ENCODE results near the gene PHF5A.
A peak's percentile ranks its signal among the peaks of the same experiment; 100 is the strongest.
"Not testable (repeated sequence)": the region's sequence is repeated elsewhere in the genome, so short reads cannot be mapped to it uniquely, and the experiment has no call there.

Gene PHF5A

GRCh38 chr22:41488596-41489385, 20.3 kb upstream of the PHF5A start:
- DNase-seq (ENCODE audit: low read depth): no peak
- H3K4me3 ChIP-seq (ENCODE audit: low read depth, low read length): no peak overlapping the region

- no peak overlapping the region for H3K4me3 ChIP-seq (ENCODE audit: low read depth, low read length)
- no peak for DNase-seq (ENCODE audit: low read depth)
Observed at GRCh38 chr22:41488076-41488475, 19.6 kb upstream of the PHF5A start.

- no peak overlapping the region for H3K4me3 ChIP-seq (ENCODE audit: low read depth, low read length)
- no peak for DNase-seq (ENCODE audit: low read depth)
Observed at GRCh38 chr22:41487037-41487935, 18.8 kb upstream of the PHF5A start.

- H3K4me3 ChIP-seq (ENCODE audit: low read depth, low read length): no peak overlapping the region
- DNase-seq (ENCODE audit: low read depth): no peak
Observed at GRCh38 chr22:41485033-41485432, 16.5 kb upstream of the PHF5A start.

- H3K4me3 ChIP-seq (ENCODE audit: low read depth, low read length): no peak overlapping the region
- DNase-seq (ENCODE audit: low read depth): no peak
Observed at GRCh38 chr22:41482319-41482935, 13.9 kb upstream of the PHF5A start.

- DNase-seq (ENCODE audit: low read depth): no peak
- H3K4me3 ChIP-seq (ENCODE audit: low read depth, low read length): no peak overlapping the region
Observed at GRCh38 chr22:41481925-41482318, 13.4 kb upstream of the PHF5A start.

- H3K4me3 ChIP-seq (ENCODE audit: low read depth, low read length): no peak overlapping the region
- no peak for DNase-seq (ENCODE audit: low read depth)
Observed at GRCh38 chr22:41481131-41481830, 12.8 kb upstream of the PHF5A start.

- DNase-seq (ENCODE audit: low read depth): peak; percentile 72
- H3K4me3 ChIP-seq (ENCODE audit: low read depth, low read length): no peak overlapping the region
Observed at GRCh38 chr22:41480397-41480735, 11.9 kb upstream of the PHF5A start.

- H3K4me3 ChIP-seq (ENCODE audit: low read depth, low read length): no peak overlapping the region
- DNase-seq (ENCODE audit: low read depth): peak; percentile 65
Observed at GRCh38 chr22:41479671-41480396, 11.3 kb upstream of the PHF5A start.

- DNase-seq (ENCODE audit: low read depth): peak; percentile 83
- H3K4me3 ChIP-seq (ENCODE audit: low read depth, low read length): no peak overlapping the region
Observed at GRCh38 chr22:41478891-41479521, 10.5 kb upstream of the PHF5A start.

- DNase-seq (ENCODE audit: low read depth): no peak
- H3K4me3 ChIP-seq (ENCODE audit: low read depth, low read length): no peak overlapping the region
Observed at GRCh38 chr22:41478473-41478872, 10.0 kb upstream of the PHF5A start.

- no peak for DNase-seq (ENCODE audit: low read depth)
Observed at GRCh38 chr22:41474872-41475451, 6.5 kb upstream of the PHF5A start.

GRCh38 chr22:41471568-41471967, 3.1 kb upstream of the PHF5A start:
- H3K4me3 ChIP-seq (ENCODE audit: low read depth, low read length): no peak overlapping the region
- no peak for DNase-seq (ENCODE audit: low read depth)

More at GRCh38 chr22:41474872-41475451, 6.5 kb upstream of the PHF5A start:
- H3K4me3 ChIP-seq (ENCODE audit: low read depth, low read length): no peak overlapping the region

- H3K4me3 ChIP-seq (ENCODE audit: low read depth, low read length): no peak overlapping the region
- no peak for DNase-seq (ENCODE audit: low read depth)
Observed at GRCh38 chr22:41470886-41471285, 2.4 kb upstream of the PHF5A start.

GRCh38 chr22:41469218-41469851, 843 bp upstream of the PHF5A start:
- DNase-seq (ENCODE audit: low read depth): no peak
- peak overlapping the region; percentile 85 for H3K4me3 ChIP-seq (ENCODE audit: low read depth, low read length)

GRCh38 chr22:41461901-41462300, 6.6 kb downstream of the PHF5A start:
- no peak for DNase-seq (ENCODE audit: low read depth)
- H3K4me3 ChIP-seq (ENCODE audit: low read depth, low read length): no peak overlapping the region

- DNase-seq (ENCODE audit: low read depth); H3K4me3 ChIP-seq (ENCODE audit: low read depth, low read length): not testable (repeated sequence)
Observed at GRCh38 chr22:41460071-41460470, 8.4 kb downstream of the PHF5A start.

- no peak overlapping the region for H3K4me3 ChIP-seq (ENCODE audit: low read depth, low read length)
- no peak for DNase-seq (ENCODE audit: low read depth)
Observed at GRCh38 chr22:41459431-41459830, 9.1 kb downstream of the PHF5A start.

Data from skeletal muscle cell (primary cell).